Amniotic stem cell (primary cell): ENCODE measurements around the gene ZNF57.
"Not testable (repeated sequence)": the region's sequence is repeated elsewhere in the genome, so short reads cannot be mapped to it uniquely, and the experiment has no call there.

Experiments
- DNase-seq: peaks from one replicate; lab custom pipeline; 2025; lab: John Stamatoyannopoulos, UW

The ZNF57 gene

DNA sequence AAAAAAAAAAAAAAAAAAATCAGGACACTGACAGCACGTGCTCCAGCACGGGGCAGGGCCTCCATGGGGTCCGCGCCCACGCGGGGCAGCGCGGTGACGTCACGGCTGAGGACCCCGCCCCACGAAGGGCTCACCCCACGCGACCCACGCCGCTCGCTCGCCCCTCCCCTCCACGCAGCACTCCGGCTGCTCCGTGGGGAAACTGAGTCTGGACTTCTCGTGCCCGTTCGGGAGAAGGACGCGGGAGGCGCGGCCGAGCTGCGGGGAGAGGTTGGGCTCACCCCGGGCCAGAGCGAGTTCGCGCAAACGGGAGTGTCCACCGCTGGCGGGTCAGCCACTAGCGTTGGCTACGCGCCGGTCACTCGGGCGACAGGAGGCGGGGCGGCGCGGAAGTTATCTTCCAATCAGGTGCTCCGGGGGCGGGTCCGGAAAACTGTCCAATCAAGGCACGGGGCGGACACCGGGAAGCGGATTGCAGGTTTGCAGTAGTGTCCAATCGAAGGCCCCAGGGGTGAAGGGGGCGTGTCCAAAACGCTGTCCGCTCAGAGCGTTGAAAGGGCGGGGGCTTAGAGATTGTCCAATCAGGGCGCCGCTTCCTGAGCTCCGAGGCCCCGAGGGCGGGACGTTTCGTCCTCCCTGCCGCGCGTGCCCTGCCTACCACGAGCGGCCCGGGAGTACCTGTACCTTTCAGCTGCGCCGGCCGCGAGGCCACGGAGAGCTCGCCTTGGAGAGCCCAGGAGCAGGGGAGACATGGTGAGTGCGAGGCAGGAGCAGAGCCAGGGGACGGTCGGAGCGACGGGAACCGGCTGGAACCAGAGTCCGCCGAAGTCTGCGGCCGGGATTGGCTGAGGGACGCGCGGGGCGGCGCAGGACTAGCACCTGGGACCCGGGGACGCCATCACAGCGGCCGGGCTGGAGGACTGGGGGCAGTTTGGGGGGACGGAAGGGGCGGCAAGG, at the start of gene ZNF57:
ZNF57 (plus strand) TSS at position 633 of the 957 bp plus-strand sequence; CDS start at position 751, 118 bp downstream.
- peak; percentile 100 for DNase-seq

DNA sequence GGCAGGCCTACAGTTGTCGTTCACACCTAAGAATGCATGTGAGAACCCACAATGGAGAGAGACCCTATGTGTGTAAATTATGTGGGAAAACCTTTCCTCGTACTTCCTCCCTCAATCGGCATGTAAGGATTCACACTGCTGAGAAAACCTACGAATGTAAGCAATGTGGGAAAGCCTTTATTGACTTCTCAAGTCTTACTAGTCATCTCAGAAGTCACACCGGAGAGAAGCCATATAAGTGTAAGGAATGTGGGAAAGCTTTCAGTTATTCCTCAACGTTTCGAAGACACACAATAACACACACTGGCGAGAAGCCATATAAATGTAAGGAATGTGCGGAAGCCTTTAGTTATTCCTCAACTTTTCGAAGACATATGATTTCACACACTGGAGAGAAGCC, 48.1 kb upstream of the ZNF57 start:
- DNase-seq = no peak

DNA sequence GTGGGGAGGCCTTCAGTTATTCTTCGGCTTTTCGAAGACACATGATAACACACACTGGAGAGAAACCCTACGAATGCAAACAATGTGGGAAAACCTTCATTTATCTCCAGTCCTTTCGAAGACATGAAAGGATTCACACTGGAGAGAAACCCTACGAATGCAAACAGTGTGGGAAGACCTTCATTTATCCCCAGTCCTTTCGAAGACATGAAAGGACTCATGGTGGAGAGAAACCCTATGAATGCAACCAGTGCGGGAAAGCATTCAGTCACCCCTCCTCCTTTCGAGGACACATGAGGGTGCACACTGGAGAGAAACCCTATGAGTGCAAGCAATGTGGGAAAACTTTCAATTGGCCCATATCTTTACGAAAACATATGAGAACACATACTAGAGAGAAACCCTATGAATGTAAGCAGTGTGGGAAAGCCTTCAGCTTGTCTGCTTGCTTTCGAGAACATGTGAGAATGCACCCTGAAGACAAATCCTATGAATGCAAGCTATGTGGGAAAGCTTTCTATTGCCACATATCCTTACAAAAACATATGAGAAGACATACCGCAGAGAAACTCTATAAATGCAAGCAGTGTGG, 47.6 kb upstream of the ZNF57 start:
- no peak for DNase-seq

DNA sequence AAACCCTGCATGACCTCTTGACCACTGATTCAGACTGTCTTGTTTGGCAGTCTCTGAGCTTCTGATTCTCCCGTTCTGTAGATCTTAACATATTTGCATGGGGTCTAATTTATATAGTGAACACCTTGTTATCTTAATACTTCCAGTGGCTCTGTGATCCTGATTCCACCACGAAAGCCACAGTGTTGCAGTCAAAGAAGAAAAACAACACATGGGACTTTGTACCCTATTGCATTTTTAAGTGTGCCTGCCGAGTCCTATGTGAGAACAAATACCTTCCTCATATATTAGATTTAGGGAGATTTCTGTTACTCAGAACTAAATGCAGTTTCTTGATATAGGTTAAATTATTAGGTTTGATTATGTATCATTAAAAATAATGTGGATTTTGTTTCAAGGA, 45.9 kb upstream of the ZNF57 start:
- DNase-seq = no peak

DNA sequence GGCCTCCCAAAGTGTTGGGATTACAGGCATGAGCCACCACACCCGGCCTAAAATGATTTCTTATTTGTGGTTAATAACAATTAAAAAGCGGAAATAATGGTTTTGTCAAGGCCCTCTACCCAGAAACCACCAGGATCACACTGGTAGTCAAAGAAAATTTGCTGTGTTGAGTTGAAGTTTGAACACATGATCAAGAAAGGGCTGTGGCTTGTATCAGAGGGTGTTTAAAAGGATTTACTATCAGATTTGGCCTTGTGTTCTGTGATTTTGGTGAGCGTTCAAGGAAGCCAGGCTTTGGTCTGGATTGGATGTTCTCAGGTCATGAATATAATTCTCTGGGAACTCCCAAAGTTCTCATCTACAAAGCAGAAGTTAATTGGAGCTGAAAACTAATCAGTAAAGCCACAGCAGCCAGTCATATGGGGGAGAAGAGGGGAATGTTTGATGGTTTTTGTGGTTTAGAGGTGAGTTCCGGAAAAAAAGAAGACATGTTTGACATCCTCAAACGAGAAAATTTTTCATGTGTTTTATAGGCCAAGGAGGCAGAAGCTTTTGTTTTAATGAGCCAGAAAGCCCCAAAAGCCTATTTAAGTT, 44.2 kb upstream of the ZNF57 start:
- no peak for DNase-seq

DNA sequence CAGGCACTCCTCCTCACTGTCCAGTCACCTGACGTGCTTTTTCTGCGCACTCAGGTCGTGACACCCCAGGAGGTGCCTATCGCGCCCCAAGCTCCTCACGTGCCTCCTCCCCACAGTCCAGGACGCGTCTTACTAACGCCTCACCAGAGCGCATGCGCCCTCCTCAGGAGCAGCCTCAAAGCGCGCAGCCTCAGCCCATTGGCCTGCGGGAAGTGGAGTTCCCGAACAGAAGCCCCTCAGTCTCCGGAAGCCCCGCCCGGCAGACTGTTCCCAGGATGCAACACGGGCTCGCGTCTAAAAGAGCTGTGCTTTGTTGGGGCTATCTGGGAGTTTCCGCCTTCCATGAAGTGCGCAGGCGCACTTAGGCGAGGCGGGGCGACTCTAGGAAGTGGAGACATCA, 41.9 kb upstream of the ZNF57 start:
- DNase-seq = no peak

DNA sequence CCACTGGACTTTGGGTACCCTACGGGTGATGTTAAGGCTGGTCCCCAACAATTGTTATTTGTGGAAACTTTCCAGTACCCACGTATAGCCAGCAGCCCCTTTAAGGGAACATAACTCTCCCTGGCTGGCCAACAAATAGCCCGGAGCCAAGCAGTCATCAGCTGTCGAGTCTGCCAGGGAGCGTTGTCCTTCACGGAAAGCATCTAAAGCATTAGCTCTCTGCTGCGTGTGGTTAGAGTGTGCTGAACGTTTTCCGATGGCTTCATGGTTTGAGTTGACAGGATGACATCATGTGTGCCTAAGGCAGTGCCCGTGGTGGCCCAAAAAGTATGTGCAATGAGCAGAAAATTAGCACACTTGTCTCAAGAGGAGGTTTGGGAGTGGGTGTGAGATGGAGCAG, 36.9 kb upstream of the ZNF57 start:
- DNase-seq = no peak

DNA sequence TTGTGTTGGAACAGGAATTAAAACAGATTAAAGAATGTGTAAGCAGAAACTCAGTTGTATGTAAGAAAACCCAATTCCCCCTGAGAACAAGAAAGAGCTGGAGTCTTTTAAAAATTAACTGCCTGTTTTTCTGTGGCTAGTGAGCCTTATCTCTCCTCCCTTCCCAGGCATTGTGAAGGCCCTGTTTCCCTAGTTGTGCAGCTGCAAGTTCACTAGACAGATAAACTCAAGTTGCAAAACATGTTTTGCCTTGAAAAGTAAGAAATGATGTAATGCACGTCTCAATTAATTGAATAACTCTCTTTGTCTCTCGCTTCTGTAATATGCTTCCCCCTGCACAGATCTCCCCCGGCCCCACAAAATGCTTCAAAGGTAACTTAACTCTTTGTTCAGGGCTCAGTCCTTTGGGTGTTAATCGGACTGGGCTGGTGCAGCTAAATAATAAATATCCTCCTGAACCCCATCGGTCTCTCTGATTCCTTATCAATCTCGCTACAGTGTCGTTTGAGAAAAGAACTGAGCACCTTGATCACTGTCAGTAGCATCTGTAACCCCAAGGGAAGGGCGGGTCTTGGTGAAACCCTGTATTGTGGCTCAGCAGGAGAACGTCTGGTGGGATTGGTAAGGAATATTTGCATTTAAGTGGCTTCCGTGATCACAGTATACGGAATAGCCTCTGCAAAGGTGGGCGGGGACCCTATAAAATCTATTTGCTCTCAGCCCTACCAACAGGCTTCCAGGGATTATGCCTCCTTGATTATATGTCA, 35.2 kb upstream of the ZNF57 start:
- no peak for DNase-seq

DNA sequence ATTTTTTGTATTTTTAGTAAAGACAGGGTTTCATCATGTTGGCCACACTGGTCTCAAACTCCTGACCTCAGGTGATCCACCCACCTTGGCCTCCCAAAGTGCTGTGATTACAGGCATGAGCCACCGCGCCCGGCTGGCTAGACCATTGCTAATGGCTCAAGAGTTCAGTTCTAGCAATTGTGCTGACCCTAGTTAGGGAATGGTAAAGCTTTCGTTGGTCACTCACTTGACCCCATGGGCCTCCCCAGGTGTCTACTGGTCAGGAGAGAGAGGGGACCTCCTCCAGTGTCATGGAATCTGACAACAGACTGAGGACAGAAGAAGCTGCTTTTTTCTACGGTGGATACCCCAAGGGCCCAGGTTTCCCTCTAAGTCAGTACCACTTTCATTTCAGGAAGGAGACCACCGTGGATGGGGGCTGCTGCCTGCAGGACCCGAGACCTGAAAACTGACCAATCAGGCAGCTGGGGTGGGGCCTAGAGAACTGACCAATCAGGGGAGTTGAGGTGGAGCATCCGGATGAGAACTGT, 34.2 kb upstream of the ZNF57 start:
- DNase-seq = no peak

DNA sequence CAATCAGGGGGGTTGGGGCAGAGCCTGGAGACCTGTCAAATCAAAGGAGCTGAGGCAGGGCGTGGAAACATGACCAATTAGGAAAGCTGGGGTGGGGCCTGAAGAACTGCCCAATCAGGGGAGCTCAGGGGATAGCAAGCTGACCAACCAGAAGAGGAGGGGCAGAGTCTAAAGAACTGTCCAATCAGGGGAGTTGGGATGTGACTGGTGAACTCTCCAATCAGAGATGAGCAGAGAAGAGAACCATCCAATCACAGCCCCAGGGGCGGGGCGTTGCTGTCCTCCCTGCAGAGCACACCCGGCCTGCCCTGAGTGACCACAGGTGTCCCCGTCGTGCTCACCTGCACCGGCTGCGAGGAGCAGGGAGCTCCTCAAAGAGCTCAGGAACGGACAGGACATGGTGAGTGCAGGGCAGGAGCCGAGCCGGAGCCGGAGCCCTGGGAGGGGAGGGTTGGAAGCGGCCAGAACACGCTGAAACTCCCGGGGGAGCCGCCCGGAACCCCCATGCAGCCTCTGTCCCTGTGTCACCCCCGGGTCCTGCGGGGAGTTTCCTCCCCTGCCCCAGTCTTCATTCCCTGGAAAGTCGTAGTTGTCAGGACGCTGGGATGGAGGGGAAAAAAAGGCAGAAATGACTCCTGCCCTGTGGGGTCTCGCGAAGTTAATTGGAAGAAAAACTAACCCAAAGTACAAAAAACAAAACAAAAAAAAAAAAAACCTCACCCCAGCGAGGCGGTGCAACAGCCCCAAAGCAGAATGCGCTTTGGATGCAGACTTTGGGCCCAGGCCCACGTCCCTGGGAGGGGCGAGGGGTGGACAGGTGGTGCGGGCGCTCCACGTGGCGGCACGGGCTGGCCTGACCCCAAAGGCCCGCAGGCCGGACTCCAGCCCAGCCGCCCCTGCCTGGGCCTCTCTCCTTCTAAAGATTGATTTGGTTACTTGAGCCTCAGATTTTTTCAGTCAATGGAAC, 33.4 kb upstream of the ZNF57 start, which contains the start of gene ZNF556:
ZNF556 (plus strand) TSS at position 311 of the 967 bp plus-strand sequence; CDS start at position 398, 87 bp downstream.
- DNase-seq = no peak

DNA sequence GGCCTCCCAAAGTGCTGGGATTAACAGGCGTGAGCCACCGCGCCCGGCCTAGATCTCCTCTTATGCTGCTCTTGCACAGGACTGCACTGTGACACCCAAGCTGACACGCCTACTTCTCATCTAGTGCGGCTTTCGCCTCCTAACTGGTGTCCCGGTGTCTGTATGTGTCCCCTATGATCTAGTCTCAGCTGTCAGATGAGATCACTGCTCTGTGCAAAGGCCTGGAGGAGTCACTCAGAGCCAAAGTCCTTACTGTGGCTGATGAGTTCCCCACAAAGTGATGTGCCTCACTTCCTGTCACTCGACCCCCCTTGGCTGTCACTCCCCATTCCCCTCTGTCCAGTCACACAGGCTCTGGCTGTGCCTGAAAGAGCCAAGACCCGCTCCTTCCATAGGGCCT, 31.1 kb upstream of the ZNF57 start:
- DNase-seq = no peak

DNA sequence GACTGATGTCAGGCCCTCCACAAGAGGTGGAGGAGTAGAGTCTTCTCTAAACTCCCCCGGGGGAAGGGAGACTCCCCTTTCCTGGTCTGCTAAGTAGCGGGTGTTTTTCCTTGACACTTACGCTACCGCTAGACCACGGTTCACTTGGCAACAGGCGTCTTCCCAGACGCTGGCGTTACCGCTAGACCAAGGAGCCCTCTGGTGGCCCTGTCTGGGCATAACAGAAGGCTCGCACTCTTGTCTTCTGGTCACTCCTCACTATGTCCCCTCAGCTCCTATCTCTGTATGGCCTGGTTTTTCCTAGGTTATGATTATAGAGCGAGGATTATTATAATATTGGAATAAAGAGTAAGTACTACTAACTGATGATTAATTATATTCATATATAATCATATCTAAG, 28.6 kb upstream of the ZNF57 start:
- DNase-seq = not testable (repeated sequence)

DNA sequence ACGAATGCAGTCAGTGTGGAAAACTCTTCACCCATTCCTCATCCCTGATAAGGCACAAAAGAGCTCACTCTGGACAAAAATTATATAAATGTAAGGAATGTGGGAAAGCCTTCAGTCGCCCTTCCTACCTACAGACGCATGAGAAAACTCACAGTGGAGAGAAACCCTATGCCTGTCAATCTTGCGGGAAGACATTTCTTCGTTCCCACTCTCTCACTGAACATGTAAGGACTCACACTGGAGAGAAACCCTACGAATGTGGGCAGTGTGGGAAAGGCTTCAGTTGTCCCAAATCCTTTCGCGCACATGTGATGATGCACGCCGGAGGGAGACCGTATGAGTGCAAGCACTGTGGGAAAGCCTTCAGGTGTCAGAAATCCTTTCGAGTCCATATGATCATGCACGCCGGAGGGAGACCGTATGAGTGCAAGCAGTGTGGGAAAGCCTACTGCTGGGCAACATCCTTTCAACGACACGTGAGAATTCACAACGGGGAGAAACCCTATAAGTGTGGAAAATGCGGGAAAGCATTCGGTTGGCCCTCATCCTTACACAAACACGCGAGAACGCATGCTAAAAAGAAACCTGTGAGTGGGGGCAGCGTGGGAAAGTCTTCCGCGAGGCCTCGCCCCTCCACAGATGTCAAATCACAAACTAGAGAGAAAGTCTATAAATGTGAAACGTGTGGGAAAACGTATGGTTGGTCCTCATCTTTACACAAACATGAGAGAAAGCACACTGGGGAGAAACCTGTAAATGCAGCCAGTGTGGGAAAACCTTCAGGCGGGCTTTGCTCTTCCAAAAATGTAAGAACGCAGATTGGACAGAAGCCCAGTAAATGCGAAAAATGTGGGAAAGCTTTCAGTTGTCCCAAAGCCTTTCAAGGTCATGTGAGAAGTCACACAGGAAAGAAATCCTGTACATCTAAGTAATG, 23.1 kb upstream of the ZNF57 start:
- no peak for DNase-seq

DNA sequence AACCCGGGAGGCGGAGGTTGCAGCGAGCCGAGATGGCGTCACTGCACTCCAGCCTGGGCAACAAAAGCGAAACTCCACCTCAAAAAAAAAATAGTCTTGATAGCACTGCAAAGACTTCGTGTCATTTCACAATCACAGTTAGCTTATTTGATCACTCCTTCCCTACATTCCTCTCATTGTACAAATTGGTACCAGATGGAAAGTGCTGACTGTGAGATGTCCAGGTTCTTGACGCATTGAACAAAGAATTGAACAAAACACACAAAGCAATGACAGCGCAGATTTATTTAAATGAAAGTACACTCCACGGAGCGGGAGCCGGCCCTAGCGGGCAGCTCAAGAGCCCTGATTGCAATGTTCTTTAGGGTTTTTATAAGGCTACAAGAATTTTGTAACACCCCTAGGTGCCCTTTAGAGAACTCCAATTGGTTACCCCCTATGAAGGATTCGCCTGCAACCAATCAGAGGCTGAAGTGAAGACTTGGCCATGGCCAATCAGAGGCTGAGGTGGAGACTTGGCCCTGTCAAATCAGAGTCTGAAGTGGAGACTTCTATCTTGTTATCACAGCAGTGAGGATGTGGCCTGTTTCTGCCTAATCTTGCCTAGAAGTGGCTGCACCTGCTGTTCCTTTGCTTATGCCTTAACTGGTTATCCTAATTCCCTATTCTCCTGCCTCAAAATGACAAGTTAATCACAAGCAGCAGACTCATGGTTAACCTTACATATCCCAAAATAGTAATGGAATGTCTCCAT, 16.9 kb upstream of the ZNF57 start:
- no peak for DNase-seq

DNA sequence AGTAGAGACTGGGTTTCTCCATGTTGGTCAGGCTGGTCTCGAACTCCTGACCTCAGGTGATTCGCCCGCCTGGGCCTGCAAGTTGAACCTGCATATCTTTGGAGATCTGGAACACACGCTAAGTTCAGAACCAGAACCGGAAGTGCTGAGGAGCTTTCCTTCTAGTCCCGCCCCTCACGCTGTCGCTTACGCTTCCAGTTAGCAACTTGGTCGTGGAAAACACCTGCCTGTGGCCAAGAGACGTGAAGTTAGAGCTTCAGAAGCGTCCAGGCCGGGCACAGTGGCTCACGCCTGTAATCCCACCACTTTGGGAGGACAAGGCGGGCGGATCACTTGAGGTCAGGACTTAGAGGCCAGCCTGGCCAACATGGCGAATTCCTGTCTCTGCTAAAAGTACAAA, 15.0 kb upstream of the ZNF57 start:
- DNase-seq = no peak

DNA sequence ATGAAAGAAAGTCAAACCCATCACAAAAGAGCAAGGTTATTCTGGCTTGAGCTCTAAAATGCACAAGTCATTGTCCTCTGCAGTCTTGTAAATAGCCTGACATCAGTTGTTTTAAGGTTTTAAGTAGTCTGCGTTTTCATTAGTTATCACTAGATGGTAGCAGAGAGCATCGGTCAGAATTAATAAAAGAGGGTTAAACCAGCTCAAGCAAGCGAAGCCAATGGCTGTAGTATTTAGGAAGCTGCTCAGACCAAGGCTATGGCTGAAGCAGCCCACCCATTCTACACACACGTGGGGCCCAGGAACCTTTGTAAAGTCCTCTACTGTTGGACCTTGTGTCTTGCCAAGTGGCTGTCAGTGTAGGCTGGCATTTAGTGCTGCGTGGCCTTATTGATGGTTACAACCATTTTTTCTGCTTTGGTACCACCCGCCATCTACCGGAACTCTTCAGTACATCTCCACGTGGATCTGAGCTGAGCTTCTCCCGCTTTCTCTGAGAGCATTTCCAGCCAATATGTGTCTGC, 13.3 kb upstream of the ZNF57 start:
- DNase-seq = no peak

DNA sequence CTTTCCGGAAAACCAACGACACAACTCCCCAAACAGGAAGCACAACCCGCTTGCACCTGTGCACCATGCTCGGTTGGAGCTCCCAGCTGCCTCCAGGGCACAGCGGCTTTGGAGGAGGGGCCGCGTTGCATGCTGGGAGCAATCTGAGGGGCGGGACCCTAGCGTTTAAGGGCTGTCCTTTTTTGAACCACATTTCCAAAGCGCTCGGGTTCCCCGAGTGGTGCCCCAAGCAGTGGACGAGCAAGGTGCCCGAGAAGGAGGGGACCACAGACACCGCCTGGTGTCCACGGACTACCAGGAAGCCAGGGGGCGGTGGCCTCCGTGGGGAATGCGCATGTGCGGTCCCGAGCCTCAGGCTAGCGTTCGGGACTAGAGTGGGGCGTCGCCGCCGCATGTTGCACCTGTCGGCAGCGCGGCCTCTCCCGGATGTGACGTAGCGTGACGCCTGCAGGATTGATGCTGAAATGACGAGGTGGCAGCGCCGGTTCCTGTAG, 11.9 kb upstream of the ZNF57 start:
- DNase-seq = no peak

DNA sequence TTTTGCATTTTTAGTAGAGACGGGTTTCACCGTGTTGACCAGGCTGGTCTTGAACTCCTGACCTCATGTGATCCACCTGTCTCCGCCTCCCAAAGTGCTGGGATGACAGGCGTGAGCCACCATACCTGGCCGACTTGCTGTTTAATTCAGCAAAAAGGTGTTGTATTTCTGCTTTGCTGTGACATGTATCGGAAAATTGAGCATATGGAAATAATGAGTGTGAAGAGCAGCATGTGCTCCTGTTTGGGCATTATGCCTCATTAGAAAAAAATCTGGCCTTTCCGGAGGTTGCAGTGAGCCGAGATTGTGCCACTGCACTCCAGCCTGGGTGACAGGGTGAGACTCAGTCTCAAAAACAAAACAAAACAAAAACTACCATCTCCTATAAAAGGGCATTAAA, 10.2 kb upstream of the ZNF57 start:
- not testable (repeated sequence) for DNase-seq
